22Rv1 (cell line): ENCODE results near the gene GALNT8.

Experiments
- H3K27ac ChIP-seq: fragments of 450-650 bp; 2 replicates; pipeline ENCODE4 v1.5.1; 2017
- CTCF ChIP-seq: fragments of 450-650 bp; IDR thresholded peaks from 2 replicates; pipeline ENCODE4 v1.5.1; 2017; ENCODE audit warnings: mild to moderate bottlenecking
- ZFX ChIP-seq: fragments of 450-650 bp; IDR thresholded peaks from 2 replicates; pipeline ENCODE4 v1.6.1; 2017; ENCODE audit warnings: antibody characterized with exemption, borderline replicate concordance

The GALNT8 gene

GRCh38 chr12:4809449-4810218 is 89.4 kb downstream of the GALNT8 start:
- TF ChIP-seq ZFX: no peak
- TF ChIP-seq CTCF: no peak

GRCh38 chr12:4810219-4810671 is 90.0 kb downstream of the GALNT8 start:
- no peak overlapping the region for H3K27ac ChIP-seq
- TF ChIP-seq ZFX (no peak), CTCF (no peak)

More at GRCh38 chr12:4809449-4810218, 89.4 kb downstream of the GALNT8 start:
- H3K27ac ChIP-seq: no peak overlapping the region

GRCh38 chr12:4812624-4813327 is 92.6 kb downstream of the GALNT8 start:
- no peak overlapping the region for H3K27ac ChIP-seq
- TF ChIP-seq ZFX (no peak), CTCF (no peak)

- no peak overlapping the region for H3K27ac ChIP-seq
- TF ChIP-seq ZFX (no peak), CTCF (no peak)
Measured at GRCh38 chr12:4813741-4814140, 93.5 kb downstream of the GALNT8 start.

GRCh38 chr12:4814485-4814884 is 94.3 kb downstream of the GALNT8 start:
- TF ChIP-seq ZFX: no peak
- TF ChIP-seq CTCF: no peak
- H3K27ac ChIP-seq: no peak overlapping the region

GRCh38 chr12:4816744-4817525 is 96.7 kb downstream of the GALNT8 start:
- TF ChIP-seq ZFX (no peak), CTCF (no peak)

More at GRCh38 chr12:4816744-4817525, 96.7 kb downstream of the GALNT8 start:
- H3K27ac ChIP-seq: no peak overlapping the region
